ENCODE measurements around the gene SCD5.

DNA sequence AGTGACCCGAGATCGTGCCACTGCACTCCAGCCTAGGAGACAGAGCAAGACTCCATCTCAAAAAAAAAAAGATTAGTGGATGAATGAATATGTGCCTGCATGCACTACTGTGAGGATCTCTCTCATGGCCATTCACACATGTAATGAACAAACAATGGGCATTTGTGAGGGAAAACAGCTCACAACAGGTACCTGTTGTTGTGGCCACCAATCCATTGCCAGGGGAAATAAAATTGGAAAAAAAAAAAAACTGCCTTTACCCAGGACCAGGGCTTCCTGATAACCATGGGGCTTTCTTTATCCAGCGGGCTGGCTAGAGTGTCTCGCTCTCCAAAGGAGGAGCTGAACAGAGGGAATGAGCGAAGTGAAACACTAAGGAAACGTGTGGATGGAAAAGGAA, 7.4 kb downstream of the SCD5 start:
- no peak for TF ChIP-seq BACH1 (tag; IDR thresholded peaks at IDR 0.05)
- TF ChIP-seq, protein P1, sequence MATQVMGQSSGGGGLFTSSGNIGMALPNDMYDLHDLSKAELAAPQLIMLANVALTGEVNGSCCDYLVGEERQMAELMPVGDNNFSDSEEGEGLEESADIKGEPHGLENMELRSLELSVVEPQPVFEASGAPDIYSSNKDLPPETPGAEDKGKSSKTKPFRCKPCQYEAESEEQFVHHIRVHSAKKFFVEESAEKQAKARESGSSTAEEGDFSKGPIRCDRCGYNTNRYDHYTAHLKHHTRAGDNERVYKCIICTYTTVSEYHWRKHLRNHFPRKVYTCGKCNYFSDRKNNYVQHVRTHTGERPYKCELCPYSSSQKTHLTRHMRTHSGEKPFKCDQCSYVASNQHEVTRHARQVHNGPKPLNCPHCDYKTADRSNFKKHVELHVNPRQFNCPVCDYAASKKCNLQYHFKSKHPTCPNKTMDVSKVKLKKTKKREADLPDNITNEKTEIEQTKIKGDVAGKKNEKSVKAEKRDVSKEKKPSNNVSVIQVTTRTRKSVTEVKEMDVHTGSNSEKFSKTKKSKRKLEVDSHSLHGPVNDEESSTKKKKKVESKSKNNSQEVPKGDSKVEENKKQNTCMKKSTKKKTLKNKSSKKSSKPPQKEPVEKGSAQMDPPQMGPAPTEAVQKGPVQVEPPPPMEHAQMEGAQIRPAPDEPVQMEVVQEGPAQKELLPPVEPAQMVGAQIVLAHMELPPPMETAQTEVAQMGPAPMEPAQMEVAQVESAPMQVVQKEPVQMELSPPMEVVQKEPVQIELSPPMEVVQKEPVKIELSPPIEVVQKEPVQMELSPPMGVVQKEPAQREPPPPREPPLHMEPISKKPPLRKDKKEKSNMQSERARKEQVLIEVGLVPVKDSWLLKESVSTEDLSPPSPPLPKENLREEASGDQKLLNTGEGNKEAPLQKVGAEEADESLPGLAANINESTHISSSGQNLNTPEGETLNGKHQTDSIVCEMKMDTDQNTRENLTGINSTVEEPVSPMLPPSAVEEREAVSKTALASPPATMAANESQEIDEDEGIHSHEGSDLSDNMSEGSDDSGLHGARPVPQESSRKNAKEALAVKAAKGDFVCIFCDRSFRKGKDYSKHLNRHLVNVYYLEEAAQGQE (IDR thresholded peaks at IDR 0.05; ENCODE audit: borderline replicate concordance) = no peak
- TF ChIP-seq, protein P1 (CRISPR knock-in tag; IDR thresholded peaks at IDR 0.05; ENCODE audit: low read depth) = no peak
